Right lobe of liver (tissue), 4 donors: ENCODE data around the gene ZNF524.

Experiments
- CTCF ChIP-seq, 4 donors: fragments of 200-600 bp in 3 of 4; fragments of 450-650 bp in 1 of 4; IDR thresholded peaks; one replicate each; pipeline versions ENCODE4 v1.5.1 to v1.8.0; 2016 to 2022; ENCODE audit warnings: antibody characterized with exemption in 4 of 4, mild to moderate bottlenecking in 2 of 4
- POLR2A ChIP-seq: fragments of 450-650 bp; IDR thresholded peaks from one replicate; pipeline ENCODE4 v1.6.1; 2017; ENCODE audit warnings: antibody characterized with exemption, mild to moderate bottlenecking
- donor health status: DM: no; HTN: no; CAD: no.
- donor health status: DM: no; HTN: no; CAD: no.
- donor health status: DM: no; HTN: yes; CAD: no.

- TF ChIP-seq CTCF (IDR thresholded peaks at IDR 0.05) (no peak), POLR2A (no peak)
Measured at GRCh38 chr19:55599468-55599841, 633 bp upstream of the ZNF524 start, which contains the start of gene FIZ1.
